GM12874 (cell line): ENCODE results near the gene C2.

Experiments
- TF ChIP-seq, protein P1 (sequence below): IDR thresholded peaks from 2 replicates; pipeline ENCODE4 v1.5.1; 2011; ENCODE audit warnings: low read depth, mild to moderate bottlenecking, control low read depth, low read length, moderate library complexity; ENCODE audit not compliant: insufficient read depth

The C2 gene

GRCh38 chr6:31907158-31907813 is 20.2 kb upstream of the C2 start:
- TF ChIP-seq, protein P1, sequence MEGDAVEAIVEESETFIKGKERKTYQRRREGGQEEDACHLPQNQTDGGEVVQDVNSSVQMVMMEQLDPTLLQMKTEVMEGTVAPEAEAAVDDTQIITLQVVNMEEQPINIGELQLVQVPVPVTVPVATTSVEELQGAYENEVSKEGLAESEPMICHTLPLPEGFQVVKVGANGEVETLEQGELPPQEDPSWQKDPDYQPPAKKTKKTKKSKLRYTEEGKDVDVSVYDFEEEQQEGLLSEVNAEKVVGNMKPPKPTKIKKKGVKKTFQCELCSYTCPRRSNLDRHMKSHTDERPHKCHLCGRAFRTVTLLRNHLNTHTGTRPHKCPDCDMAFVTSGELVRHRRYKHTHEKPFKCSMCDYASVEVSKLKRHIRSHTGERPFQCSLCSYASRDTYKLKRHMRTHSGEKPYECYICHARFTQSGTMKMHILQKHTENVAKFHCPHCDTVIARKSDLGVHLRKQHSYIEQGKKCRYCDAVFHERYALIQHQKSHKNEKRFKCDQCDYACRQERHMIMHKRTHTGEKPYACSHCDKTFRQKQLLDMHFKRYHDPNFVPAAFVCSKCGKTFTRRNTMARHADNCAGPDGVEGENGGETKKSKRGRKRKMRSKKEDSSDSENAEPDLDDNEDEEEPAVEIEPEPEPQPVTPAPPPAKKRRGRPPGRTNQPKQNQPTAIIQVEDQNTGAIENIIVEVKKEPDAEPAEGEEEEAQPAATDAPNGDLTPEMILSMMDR, result no peak

DNA sequence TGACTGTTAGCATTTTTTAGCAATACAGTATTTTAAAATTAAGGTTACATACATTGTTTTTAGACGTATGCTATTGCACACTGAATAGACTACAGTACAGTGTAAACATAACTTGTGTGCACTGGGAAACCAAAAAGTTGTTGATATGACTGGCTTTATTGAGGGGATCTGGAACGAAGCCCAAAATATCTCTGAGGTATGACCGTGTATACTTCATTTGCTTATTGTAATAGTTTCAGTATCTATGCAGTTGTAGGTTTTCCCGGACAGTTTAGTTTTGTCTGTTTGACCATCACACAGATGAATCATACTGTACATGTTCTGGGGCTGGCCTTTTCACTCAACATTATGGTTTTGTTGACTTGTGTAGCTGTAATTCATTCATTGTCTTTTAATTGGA is 18.7 kb upstream of the C2 start:
- TF ChIP-seq, protein P1, result no peak

DNA sequence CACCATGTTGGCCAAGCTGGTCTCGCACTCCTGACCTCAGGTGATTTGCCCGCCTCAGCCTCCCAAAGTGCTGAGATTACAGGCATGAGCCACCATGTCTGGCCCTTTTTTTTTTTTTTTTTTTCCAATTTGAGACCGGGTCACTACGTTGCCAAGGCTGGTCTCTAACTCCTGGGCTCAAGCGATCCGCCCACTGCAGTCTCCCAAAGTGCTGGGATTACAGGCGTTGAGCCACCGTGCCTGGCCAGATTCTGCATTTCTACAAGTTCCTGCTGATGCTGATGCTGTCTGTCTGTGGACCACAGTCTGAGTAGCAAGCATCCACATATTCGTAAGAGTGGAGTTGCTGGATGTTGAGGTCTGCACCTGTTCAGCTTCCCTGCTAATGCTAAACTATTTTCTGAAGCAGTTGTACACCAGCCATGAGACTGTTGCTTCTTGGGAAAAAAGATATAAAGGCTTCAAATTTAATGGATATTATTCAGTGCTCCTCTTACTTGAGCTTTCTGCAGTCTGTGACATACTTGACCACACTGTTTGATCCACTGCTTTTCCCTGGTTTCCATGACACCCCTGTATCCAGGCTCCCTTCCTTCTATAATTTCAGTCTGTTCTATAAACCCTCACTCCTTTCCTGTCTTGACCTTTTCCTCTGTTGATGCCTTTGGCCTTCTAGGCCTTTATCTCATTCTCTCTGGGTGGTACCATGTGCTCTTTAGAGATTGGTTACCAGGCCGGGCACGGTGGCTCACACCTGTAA is 15.5 kb upstream of the C2 start:
- TF ChIP-seq, protein P1, result no peak

DNA sequence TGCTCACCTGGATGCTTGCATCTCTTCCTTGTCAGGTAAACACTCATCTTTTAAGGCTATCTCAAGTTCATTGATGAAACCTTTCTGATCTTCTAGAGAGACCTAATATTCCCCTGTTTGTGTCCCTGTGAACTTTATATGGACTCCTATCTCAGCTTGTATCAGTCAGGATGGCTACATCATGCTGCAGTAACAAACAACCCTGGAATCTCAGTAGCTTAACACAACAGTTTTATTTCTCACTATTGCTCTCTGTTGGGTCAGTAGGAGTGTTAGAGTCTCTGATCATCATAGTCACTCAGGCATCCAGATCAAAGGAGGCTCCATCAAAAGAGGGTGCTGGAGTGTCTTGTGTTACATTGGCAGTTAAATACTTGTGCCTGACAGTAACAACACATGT is 12.2 kb upstream of the C2 start:
- TF ChIP-seq, protein P1, result no peak

DNA sequence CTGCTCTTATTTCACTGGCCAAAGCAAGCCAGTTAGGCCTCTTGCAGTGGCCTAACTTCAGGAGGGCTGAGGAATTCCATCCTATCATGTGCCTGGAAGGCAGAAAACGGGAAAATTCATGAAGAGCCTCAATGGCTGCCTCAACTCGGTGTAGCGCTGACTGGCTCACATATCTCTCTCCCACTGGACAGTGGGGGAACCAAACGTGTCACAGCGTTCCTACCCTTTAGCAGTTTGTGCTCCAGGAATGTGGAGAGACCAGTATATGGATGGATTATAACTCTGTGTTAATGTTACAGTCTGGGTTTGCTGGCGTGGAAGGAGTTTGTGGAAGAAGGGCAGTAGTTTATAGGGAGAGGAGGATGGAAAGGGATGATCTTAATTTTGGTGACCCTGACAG is 11.8 kb upstream of the C2 start:
- TF ChIP-seq, protein P1, result no peak

DNA sequence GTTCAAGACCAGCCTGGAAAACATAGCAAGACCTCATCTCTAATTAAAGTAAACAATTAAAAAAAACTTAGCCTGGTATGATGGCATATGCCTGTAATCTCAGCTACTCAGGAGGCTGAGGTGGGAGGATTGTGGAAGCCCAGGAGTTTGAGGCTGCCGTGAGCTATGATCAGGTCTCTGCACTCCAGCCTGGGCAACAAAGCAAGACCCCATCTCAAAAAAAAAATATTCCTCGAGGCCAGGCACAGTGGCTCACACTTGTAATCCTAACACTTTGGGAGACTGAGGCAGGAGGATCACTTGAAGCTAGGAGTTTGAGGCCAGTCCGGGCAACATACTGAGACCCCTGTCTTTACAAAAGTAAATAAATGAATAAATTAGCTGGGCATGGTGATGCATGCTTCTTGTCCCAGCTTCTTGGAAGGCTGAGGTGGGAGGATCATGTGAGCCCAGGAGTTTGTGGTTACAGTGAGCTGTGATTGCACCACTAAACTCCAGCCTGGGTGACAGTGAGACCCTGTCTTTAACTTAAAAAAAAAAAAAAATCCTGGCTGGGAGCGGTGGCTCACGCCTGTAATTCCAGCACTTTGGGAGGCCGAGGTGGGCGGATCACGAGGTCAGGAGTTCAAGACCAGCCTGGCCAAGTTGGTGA is 9.3 kb upstream of the C2 start:
- TF ChIP-seq, protein P1, result no peak

- TF ChIP-seq, protein P1, result no peak
These were observed 7.8 kb upstream of the C2 start for GRCh38 chr6:31919624-31920303.
